GF-D8 (cell line): Measurements from ENCODE around the gene CLOCK.
A peak's percentile ranks its signal among the peaks of the same experiment; 100 is the strongest.

Experiments used
- DNase-seq: peaks from one replicate; lab custom pipeline; 2025; lab: John Stamatoyannopoulos, UW

CLOCK gene

DNA sequence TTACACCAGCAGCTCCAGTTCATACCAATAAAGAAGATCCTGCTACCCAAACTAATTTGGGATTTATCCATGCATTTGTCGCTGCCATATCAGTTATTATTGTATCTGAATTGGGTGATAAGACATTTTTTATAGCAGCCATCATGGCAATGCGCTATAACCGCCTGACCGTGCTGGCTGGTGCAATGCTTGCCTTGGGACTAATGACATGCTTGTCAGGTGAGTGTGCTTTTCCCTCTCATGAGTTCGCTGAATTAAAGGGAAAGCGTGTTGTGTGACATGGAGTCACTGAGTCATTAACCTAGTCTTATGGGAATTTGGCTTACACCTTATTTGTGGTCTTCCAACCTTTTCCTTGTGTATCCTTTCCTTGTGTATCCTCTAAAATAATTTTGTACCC, 135.1 kb downstream of the CLOCK start:
- no peak for DNase-seq

DNA sequence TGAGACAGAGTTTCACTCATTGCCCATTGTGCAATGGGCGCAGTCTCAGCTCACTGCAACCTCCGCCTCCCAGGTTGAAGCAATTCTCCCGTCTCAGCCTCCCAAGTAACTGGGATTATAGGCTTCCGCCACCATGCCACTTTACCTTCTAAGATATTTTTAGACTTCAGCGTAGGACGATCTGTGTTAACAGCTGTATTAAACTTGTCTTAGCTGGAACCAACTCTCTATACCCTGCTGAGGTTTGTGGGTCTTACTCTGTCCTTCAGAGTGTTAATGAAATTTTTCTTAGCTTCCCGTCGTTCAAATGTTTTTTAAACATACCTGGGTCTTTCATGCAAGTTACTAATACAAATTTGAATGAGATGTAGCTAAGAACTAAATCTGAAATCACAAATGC, 136.3 kb downstream of the CLOCK start:
- DNase-seq = no peak

DNA sequence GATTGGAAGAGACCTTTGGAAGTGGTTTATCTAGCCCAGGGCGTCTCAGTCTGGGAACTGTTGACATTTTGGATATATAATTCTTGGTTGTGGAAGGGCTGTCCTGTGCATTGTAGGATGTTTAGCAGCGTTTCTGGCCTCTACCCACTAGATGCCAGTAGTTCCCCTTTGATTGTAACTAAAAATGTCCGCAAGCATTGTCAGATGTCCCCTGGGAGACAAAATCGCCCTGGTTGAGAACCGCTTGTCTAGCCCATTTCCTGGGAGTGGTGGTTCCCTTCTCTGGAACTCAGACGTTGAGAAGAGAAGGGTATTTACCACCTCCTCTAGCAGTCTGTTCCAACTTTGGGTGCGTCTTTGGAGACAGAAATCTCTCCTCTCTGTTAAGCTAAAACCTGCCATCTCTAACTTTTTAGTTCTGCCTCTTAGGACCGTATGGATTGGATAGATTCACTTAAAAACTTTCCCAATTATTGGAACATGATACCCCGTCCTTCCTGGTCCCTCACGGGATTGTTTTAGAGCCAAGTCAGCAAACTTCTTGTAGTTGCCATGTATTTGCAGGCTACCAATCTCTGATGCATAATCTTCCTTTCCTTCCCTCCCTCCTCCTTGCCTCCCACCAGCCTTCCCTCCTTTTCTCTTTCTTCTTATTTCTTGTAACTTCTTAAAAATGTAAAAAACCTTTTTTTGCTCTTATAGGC, 137.1 kb downstream of the CLOCK start:
- DNase-seq = peak; percentile 47

DNA sequence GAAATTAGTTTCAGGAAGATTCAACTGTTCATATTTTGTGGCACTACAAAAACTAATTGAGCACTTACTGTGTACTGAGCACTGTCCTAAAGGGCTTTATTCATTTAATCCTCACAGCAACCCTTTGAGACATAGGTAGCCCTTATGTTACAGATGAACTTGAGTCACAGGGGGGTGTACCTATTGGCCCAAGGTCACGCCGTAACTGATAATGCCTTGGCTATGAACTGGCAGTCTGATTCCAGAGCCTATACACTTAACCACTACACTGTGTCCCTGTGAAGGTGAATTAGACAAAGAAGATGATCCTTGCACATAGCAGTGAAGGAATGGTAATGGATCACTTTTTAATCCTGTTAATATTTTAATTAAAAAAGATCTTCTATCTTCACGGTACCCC, 138.9 kb downstream of the CLOCK start:
- no peak for DNase-seq

DNA sequence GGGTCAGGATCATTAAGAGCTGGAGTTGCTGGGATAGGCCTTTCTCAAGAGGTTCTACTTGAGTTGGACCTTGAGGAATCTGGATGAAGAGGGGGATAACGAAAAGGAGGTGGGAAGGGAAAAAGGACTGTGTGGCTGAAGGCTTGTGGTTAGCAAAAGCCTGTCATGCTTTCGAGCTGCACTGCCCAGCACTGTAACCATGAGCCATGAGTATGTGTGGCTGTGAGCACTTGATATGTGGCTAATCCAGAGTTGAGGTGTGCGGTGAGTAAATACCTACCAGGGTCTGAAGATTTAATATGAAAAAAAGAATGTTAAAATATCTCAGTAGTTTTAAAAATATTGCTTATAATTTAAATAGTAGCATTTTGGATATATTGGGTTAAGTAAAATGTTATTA, 139.6 kb downstream of the CLOCK start:
- DNase-seq = no peak

DNA sequence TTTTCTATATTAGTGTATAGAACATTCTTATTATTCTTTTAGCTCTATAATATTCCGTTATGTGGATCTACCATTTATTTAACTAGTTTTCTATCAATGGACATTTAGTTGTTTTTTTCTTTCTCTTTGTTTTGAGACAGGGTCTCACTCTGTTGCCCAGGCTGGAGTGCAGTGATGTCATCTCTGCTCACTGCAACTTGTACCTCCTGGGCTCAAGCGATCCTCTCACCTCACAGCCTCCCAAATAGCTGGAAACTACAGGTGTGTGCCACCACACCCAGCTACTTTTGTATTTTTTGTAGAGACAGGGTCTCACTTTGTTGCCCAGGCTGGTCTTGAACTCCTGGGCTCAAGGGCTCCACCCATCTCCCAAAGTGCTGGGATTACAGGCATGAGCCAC, 140.2 kb downstream of the CLOCK start:
- no peak for DNase-seq

DNA sequence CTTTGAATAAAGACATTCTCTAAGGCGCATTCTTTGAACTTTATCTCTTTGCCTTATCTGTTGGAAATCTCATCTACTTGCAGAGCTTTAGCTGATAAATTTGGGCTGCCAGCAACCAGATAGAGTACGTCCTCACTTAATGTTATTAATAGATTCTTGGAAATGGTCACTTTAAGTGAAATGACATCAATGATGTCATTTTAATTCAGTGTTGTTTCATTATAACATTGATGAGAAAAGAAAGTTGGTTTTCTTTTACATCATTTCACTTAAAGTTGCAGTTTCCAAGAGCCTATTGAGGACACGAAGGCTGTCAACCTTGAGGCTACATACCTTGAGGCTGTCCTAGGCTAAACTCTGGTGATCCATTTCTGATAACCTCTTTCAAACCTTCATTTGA, 141.6 kb downstream of the CLOCK start:
- no peak for DNase-seq

DNA sequence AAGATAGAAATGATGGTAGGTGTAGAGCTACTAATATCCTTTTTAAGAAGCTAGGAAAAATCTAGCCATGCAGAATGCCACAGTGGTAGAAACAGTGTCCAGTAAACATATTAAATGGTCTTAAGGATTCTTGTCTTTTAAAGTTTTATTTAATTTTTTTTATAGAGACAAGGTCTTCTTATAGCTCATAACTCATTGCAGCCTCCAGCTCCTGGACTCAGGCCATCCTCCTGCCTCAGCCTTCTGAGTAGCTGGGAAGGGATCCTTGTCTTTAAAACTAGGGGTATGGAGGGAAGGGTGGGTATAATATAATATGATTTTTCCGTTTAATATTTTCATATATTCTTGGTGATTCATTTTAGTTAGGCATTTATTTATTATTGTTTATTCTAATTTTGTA, 147.1 kb downstream of the CLOCK start:
- no peak for DNase-seq

DNA sequence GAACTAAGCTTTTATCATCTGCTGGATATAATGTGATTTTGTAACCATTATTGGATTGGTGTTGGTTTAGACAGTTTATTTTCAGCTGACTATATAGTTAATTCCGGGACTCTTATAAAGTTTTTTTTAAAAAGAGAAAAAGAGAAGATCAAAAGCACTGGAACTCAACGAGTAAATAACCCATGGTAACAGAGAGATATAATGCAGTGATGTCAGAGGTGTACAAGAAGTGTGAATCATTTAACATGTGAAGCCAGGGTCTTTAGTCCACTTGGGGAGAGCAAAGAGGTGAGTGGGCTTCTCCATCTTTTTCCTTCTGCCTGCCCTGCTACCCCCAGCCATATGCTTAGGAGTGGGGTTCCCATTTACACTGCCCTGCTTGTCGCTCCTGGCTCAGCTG, 147.7 kb downstream of the CLOCK start:
- no peak for DNase-seq

DNA sequence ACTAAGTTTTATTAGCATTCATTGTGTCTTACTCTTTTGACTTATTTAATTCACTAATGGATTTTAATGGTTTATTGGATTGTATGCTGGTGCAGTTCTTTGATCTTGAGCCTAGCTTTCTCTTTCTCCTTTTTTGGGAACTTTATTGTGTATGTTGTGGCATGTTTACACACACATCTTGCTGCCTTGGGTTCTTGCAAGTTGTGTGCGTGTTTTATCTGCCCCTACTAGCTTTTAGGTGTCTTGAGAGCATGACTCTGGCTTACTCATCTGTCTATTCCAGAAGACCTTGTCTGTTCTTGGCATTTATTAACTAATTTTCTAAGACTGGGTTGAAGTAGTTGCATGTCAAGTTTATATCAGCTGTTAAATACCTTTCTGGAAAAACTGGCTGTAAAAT, 148.2 kb downstream of the CLOCK start:
- DNase-seq = no peak

DNA sequence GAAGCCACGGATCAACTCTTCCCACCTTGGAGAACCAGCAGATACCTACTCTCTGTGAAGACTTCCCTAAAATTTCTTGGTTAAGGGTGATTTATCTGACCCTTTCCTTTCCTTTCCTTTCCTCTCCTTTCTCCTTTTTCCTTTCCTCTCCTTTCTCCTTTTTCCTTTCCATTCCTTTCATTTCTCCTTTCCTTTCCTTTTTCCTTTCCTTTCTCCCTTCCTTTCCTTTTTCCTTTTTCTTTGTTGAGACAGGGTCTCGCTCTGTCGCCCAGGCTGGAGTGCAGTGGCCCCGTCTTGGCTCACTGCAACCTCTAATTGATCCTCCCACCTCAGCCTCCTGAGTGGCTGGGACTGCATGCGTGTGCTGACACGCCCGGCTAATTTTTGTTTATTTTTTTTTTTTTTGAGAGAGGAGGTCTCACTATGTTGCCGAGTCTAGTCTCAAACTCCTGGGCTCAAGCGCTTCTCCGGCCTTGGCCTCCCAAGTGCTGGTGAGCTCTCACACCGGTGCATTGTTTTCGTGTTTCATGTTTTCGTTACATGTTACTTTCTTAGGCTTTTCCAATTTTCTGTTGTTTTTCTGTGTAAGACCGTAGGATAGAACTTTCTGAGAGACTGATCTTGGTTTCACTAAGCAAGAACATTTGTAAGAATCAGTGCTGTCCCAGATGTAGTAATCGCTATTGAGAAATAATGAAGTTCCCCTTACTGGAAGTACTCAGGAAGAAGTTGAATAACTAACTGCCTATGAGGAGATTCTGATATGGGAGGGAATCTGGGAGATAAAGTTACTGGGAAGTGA, 149.0 kb downstream of the CLOCK start:
- peak; percentile 62 for DNase-seq

DNA sequence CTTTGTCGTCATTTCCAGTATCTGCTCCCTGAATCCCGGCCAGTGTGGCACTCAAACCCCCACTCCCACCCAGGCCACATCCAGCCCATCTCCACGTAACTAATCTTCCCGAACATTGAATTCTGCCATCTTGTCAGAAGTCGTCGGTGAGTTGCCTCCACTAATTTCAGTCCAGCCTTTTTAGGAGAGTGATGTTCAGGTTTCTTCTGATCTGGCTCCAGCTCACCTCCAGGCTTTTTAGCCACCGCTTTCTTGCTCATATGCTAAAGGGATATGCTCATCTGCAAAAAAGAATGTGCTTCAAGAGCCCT, 149.6 kb downstream of the CLOCK start:
- DNase-seq = no peak

DNA sequence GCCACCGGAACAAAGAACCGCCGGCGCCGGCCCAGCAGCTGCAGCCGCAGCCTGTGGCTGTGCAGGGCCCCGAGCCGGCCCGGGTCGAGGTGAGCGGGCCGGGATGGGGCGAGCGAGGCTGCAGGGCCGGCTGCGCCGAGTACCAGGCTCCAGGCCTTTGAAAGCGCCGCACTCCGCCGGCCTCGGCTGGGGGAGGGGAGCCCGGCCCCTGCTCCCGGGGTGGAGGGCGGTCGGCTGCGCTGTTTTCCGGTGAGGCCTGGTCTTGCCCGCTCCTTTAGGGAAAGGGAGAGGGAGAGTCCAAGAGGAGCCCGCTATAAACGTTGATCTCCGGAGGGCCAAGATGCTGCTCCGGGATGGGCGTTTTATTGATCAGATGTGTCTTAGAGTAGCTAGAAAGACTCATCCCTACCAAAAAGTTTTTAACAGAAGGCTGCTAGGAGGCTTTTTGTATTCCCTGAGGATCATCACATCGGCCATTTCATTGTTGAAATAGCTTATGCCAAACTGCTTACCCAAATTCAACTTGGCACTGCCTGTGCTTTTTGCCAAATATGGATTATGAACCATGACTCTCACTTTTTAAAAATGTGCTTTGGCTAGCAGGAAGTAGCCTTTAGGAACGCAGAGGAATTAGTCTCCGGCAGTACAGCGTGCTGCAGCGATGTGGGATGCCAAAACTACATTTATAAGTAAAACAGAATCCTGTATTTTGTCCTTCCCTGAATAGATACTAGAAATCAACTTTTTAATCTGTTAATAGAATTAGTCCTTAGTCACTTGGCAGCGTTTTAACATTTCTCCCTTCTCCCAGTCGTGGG, 150.2 kb downstream of the CLOCK start:
- no peak for DNase-seq

DNA sequence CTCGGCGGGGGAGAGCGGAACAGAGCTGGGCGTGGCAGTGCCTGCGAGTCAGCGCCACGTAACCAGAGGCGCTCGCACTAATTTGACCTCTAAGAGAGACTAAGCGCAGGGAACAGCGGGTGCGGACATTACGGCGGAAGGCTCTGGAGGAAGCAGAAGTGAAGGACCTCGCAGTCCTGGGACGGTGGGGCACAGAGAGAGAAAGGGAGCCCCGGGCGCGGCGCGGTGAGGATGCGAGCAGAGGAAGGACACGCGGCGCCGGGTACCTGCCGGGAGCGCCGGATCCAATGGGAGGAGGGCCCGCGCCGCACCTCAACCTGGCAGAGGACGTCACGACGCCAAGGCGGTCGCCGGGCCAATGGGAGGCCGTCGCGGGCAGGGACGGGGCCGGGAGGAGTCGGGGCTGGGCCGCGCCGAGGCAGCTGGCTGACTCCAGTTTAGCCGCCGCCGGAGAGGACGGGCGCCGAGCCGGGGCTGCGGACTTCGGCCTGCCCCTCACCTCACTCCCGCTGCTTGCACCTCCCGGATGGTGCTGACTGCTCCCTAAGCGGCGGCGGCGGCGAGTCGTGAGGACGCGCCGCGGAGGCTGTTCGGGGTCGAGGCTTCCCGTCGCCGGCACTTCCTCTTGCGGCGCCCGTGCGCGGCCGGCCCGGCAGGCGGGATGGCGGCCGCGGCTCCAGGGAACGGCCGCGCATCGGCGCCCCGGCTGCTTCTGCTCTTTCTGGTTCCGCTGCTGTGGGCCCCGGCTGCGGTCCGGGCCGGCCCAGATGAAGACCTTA, 151.0 kb downstream of the CLOCK start, which contains the start of gene TMEM165:
TSS of gene TMEM165 (plus strand) at position 429 of the 779 bp plus-strand sequence. CDS start at position 662, 233 bp downstream.
- peak; percentile 68 for DNase-seq

DNA sequence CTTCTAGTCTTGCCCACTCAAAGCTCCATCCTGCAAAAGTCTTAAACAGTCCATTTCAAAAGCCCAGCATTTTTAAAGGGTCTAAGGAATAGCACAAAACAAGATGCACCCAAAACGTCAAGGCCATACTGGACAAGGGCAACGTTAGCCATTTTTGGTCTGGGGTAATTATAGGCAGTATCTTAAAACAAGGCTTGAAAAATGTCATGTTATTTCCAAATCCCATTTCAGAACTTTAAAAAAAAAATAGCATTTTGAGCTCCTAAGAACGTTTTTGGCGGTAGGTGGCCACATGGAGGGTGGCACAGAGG, 151.5 kb downstream of the CLOCK start:
- DNase-seq = no peak

DNA sequence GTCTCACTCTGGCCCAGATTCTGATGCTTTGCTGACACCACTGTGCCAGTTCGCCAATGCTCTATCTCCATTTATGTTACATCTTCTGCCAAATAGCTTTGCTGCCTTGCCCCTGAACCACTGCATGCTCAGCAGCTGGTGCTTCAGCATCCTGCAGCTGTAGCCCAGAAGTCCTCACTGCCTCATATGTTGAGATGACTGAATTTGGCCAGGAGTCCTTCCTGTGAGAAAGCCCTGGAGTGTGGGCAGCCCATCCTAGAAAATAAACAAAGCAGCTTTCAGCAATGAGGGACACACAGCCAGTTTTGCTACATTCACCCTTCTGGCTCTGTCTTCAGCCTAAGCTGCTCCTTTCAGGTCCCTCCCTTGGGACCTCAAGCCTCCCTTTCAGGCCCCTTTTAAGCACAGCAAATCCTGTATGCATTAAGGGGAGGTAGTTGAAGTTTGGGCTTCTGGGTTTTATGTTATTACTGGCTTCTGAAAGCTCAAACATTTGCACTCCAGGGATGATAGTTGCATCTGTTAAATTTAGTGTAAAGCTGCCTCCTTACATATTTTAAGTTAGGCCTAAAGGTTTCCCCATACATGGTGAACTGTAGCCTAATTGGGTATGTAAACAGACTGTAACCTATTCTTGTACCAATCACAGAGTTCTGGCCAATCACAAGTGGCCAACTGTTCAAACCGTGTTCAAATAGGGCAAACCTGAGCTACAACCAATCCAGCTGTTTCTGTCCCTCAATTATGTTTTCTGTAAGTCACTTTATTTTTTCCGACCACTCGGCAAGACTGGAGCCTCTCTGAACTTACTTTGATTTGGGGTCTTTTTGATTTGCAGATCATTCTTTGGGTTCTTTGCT, 153.0 kb downstream of the CLOCK start:
- DNase-seq = no peak

DNA sequence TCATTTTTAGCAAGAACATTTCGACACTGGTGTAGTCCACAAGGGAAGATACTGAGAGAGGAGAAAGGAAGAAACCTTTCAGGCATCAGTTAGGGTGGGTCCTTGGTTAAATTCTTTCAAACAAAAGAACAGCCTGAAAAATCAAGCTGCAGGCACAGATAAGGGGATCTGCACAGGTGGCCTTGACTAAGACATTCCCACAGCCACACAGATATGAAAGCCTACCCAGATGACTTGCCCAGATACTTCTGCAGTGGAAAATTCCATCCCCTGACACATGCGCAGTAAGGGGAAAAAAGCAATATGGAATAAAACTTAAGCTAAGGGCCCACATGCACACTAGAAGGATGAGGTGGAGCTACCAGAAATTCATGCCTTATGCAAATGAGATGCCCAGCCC, 159.9 kb downstream of the CLOCK start:
- no peak for DNase-seq

DNA sequence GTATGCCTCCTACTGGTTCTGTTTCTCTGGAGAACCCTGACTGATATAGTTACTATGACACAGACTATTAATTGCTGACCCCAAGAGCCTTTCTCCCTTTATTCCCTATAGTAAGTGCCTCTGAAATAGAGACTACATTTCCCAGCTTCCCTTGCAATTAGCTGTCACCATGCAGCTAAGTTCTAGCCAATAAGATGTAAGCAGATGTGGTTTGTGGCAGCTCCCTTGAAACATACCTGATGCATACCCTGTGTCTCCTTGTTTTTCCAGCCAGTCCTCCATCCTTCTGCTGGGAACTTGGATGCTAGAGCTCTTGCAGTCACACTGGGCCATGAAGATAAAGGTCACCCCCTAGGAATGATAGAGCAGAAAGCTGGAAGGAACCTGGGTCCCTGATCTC, 160.6 kb downstream of the CLOCK start:
- DNase-seq = no peak

DNA sequence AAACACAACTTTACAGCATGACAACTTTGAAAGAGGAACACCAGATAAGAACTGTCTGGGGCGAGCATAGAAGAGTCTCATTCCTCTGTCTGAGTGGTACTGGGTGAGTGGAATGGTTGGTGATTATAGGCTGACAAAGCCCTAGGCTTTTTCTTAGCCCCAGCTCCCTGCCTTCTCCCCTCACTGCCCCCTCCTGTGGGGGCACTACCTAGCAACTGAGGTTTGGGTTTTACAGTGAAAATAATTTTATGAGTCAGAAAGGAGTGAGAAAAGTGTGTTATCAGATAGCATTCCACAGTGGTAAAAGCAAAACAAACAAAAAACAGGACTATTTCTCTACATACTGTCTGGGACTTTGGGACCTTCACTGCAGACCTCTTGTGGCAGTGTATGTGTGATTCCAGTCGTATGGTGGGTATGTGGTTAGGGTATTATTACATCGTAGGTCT, 161.5 kb downstream of the CLOCK start:
- DNase-seq = no peak

DNA sequence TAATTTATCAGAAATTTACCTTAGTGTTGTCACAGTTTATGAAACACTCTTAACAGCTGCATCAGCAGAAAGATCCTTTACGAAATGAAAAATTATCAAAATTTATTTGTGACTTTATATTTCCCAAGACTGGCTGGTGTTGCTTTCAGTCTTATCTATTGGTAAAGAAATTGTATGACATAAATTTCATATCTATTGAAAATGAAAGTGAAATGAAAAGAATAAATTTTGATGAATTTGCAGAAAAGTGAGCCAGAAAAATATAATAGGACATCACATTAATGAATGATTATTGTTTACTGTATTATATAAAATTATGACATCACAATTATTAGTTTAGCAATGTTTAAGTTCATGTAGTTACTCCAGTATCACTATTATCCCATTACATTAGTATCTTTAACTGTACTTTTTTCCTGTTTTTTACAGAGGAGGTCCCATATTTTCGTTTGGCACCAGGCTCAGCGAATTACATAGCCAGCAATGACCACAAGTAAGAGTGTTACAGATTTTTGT, 164.2 kb downstream of the CLOCK start:
- DNase-seq = no peak

DNA sequence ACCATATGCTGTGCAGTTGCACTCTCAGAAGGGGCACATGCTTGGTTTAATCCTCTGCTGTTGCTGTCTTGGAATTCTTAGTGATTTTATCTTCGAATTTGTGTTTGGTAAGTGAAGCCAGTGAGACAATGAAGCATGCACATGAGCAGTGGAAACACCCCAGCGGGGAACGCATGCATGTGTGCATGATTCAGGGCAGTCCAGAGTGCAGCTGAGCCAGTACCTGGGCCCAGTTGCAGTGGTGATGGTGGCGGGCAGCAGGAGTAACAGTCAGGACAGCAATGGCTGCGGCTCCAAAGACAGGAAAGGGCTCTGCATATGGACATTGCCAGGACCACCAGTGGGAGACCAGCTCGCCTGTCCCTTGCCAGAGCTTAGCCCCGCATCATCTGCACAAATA, 165.2 kb downstream of the CLOCK start:
- no peak for DNase-seq
